GM12891 (cell line): ENCODE results near the gene LSM4.

Source experiments
- PAX5 ChIP-seq: IDR thresholded peaks from 2 replicates; pipeline ENCODE4 v1.6.1; 2011; ENCODE audit warnings: low read length, moderate library complexity, mild to moderate bottlenecking; ENCODE audit not compliant: insufficient read depth, severe bottlenecking
- POLR2A ChIP-seq: IDR thresholded peaks from 2 replicates; pipeline ENCODE4 v1.6.1; 2011; ENCODE audit warnings: low read depth, low read length, control low read depth
- POLR2AphosphoS5 ChIP-seq: IDR thresholded peaks from 2 replicates; pipeline ENCODE4 v1.6.1; 2011; ENCODE audit warnings: low read depth, low read length, control low read depth
- POU2F2 ChIP-seq: IDR thresholded peaks from 2 replicates; pipeline ENCODE4 v1.6.1; 2011; ENCODE audit warnings: low read depth, mild to moderate bottlenecking, control low read depth, low read length, moderate library complexity
- SPI1 ChIP-seq: IDR thresholded peaks from 2 replicates; pipeline ENCODE4 v1.6.1; 2011; ENCODE audit warnings: low read depth, low read length, control low read depth
- TAF1 ChIP-seq: IDR thresholded peaks from 2 replicates; pipeline ENCODE4 v1.6.1; 2011; ENCODE audit warnings: low read depth, low read length, control low read depth

- no peak for TF ChIP-seq POLR2AphosphoS5
- no peak for TF ChIP-seq POLR2A
- no peak for TF ChIP-seq SPI1
- no peak for TF ChIP-seq TAF1
- no peak for TF ChIP-seq POU2F2
- TF ChIP-seq PAX5 = no peak
These were observed 1.8 kb downstream of the LSM4 start for GRCh38 chr19:18320865-18321733.
